GM12891 (cell line): ENCODE data around the gene CCDC9.

Experiments used
- POLR2A ChIP-seq: IDR thresholded peaks from 2 replicates; pipeline ENCODE4 v1.6.1; 2011; ENCODE audit warnings: low read depth, low read length, control low read depth
- POLR2AphosphoS5 ChIP-seq: IDR thresholded peaks from 2 replicates; pipeline ENCODE4 v1.6.1; 2011; ENCODE audit warnings: low read depth, low read length, control low read depth
- POU2F2 ChIP-seq: IDR thresholded peaks from 2 replicates; pipeline ENCODE4 v1.6.1; 2011; ENCODE audit warnings: low read depth, mild to moderate bottlenecking, control low read depth, low read length, moderate library complexity
- SPI1 ChIP-seq: IDR thresholded peaks from 2 replicates; pipeline ENCODE4 v1.6.1; 2011; ENCODE audit warnings: low read depth, low read length, control low read depth
- TAF1 ChIP-seq: IDR thresholded peaks from 2 replicates; pipeline ENCODE4 v1.6.1; 2011; ENCODE audit warnings: low read depth, low read length, control low read depth

DNA sequence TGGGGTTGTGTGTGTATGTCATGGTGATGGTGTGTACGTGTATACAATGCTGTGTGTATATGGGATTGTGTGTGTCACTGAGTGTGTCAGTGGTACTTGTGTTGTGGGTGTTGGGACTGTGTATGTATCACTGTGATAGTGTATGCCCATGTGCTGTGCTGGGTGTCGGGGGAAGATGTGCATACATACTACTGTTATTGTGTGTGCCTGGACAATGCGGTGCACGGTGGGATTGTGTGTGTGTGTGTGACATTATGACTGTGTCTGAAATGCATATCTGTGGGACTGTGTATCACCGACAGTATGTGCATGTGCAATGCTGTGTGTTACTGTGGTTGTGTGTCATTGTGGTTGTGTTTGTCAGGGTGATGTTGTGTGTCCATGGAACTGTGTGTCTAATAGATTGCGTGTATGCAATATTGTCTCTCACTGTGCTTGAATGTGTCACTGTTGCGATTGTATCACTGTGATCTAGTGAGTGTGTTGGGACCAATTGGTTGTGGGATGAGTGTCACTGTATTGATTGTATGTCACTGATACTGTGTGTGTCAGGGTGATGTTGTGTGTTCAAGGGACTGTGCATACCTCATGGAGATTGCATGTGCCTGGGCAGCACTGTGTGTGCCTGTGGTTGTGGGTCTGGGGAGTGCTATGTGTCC lies 14.3 kb upstream of the CCDC9 start:
- TF ChIP-seq POLR2AphosphoS5: no peak
- TF ChIP-seq TAF1: no peak
- TF ChIP-seq POLR2A: no peak
- no peak for TF ChIP-seq SPI1
- TF ChIP-seq POU2F2: no peak
